GM21619 (cell line): ENCODE results near the gene BSN.
"Not testable (repeated sequence)": the region's sequence is repeated elsewhere in the genome, so short reads cannot be mapped to it uniquely, and the experiment has no call there.

Experiments used
- ATAC-seq: cut with Tn5 transposase; IDR thresholded peaks from one replicate; pipeline ENCODE4 v1.9.1; 2021; ENCODE audit not compliant: unreplicated experiment

Gene BSN

GRCh38 chr3:49671291-49672288 is 117.3 kb downstream of the BSN start:
- ATAC-seq: no peak

GRCh38 chr3:49673121-49673714 is 118.9 kb downstream of the BSN start:
- no peak for ATAC-seq

GRCh38 chr3:49673715-49674496 is 119.6 kb downstream of the BSN start, which contains the start of gene APEH:
Gene APEH, plus strand, starts transcription at chr3:49674351. Its CDS starts 51 bp downstream, at chr3:49674402.
- ATAC-seq: peak; percentile 79

- peak; percentile 18 for ATAC-seq
Observed at GRCh38 chr3:49674497-49674983, 120.3 kb downstream of the BSN start.

GRCh38 chr3:49675912-49676311 is 121.6 kb downstream of the BSN start:
- ATAC-seq: no peak

GRCh38 chr3:49680493-49681231 is 126.4 kb downstream of the BSN start:
- no peak for ATAC-seq

GRCh38 chr3:49681232-49681522 is 126.9 kb downstream of the BSN start:
- ATAC-seq: no peak

- ATAC-seq: no peak
Observed at GRCh38 chr3:49681543-49681942, 127.3 kb downstream of the BSN start.

- no peak for ATAC-seq
Observed at GRCh38 chr3:49683162-49683561, 128.9 kb downstream of the BSN start.

- not testable (repeated sequence) for ATAC-seq
Observed at GRCh38 chr3:49684453-49684852, 130.2 kb downstream of the BSN start.

GRCh38 chr3:49685103-49685502 is 130.8 kb downstream of the BSN start:
- ATAC-seq: not testable (repeated sequence)

GRCh38 chr3:49685846-49686245 is 131.6 kb downstream of the BSN start:
- ATAC-seq: not testable (repeated sequence)

GRCh38 chr3:49686346-49686745 is 132.1 kb downstream of the BSN start:
- ATAC-seq: not testable (repeated sequence)

- ATAC-seq: not testable (repeated sequence)
Observed at GRCh38 chr3:49686769-49687423, 132.6 kb downstream of the BSN start.

GRCh38 chr3:49687424-49687795 is 133.1 kb downstream of the BSN start:
- not testable (repeated sequence) for ATAC-seq

GRCh38 chr3:49688338-49689045 is 134.2 kb downstream of the BSN start:
- peak; percentile 4 for ATAC-seq

GRCh38 chr3:49689046-49689907 is 135.0 kb downstream of the BSN start, which contains the start of the genes MST1 and RNF123:
Gene MST1, minus strand, starts transcription at chr3:49689474. Its CDS starts 783 bp downstream, at chr3:49688691.
Gene RNF123, plus strand, starts transcription at chr3:49689557. Its CDS starts 1,609 bp downstream, at chr3:49691166.
- ATAC-seq: peak; percentile 56

- ATAC-seq: not testable (repeated sequence)
Observed at GRCh38 chr3:49689908-49690624, 135.8 kb downstream of the BSN start.
